H9 (cell line): ENCODE results near the gene THAP2. TPM values are rescaled to one million over a fixed set of nuclear protein-coding genes. Genes with fewer than 3 reads are reported as not detected.

ENCODE experiments used
- DNase-seq: peaks from one replicate; pipeline ENCODE4 v3.0.0-alpha.2; 2017
- H2AFZ ChIP-seq: one replicate; pipeline ENCODE4 v1.6.1; 2013; ENCODE audit warnings: mild to moderate bottlenecking, low read length, control low read depth, moderate library complexity
- H2AK5ac ChIP-seq: 2 replicates; pipeline ENCODE4 v1.6.1; 2013; ENCODE audit warnings: low read length, control low read depth, mixed read lengths; ENCODE audit not compliant: insufficient read length
- H2BK120ac ChIP-seq: one replicate; pipeline ENCODE4 v1.6.1; 2013; ENCODE audit warnings: low read depth, mild to moderate bottlenecking, low read length, control low read depth, inconsistent platforms; ENCODE audit not compliant: poor library complexity, severe bottlenecking
- H2BK12ac ChIP-seq: 2 replicates; pipeline ENCODE4 v1.6.1; 2013; ENCODE audit warnings: low read length, control low read depth, mixed read lengths, low read depth; ENCODE audit not compliant: insufficient read length
- H2BK15ac ChIP-seq: 2 replicates; pipeline ENCODE4 v1.6.1; 2013; ENCODE audit warnings: low read depth, low read length, control low read depth
- H2BK20ac ChIP-seq: one replicate; pipeline ENCODE4 v1.6.1; 2013; ENCODE audit warnings: low read depth, mild to moderate bottlenecking, low read length, control low read depth, inconsistent platforms; ENCODE audit not compliant: poor library complexity, severe bottlenecking
- H2BK5ac ChIP-seq: 2 replicates; pipeline ENCODE4 v1.6.1; 2013; ENCODE audit warnings: low read length, control low read depth, mixed read lengths; ENCODE audit not compliant: insufficient read length
- H3K14ac ChIP-seq: 2 replicates; pipeline ENCODE4 v1.6.1; 2013; ENCODE audit warnings: low read length, control low read depth; ENCODE audit not compliant: insufficient read depth
- H3K18ac ChIP-seq: 2 replicates; pipeline ENCODE4 v1.6.1; 2013; ENCODE audit warnings: low read depth, mild to moderate bottlenecking, mixed read lengths, low read length, control low read depth; ENCODE audit not compliant: insufficient read length
- H3K23ac ChIP-seq: 2 replicates; pipeline ENCODE4 v1.6.1; 2013; ENCODE audit warnings: low read length, control low read depth, mixed read lengths, low read depth; ENCODE audit not compliant: insufficient read length
- H3K23me2 ChIP-seq: 2 replicates; pipeline ENCODE4 v1.6.1; 2013; ENCODE audit warnings: low read depth, mild to moderate bottlenecking, mixed read lengths, low read length, control low read depth; ENCODE audit not compliant: insufficient read length, poor library complexity, severe bottlenecking
- H3K27ac ChIP-seq: 2 replicates; pipeline ENCODE4 v1.5.1; 2013; ENCODE audit warnings: low read length, control low read depth, mixed read lengths, low read depth; ENCODE audit not compliant: insufficient read length
- H3K27me3 ChIP-seq: 2 replicates; pipeline ENCODE4 v1.6.1; 2013; ENCODE audit warnings: low read length, control low read depth, inconsistent platforms; ENCODE audit not compliant: insufficient read depth
- H3K4ac ChIP-seq: 2 replicates; pipeline ENCODE4 v1.6.1; 2013; ENCODE audit warnings: low read depth, mild to moderate bottlenecking, control low read depth, inconsistent platforms, low read length, moderate library complexity
- H3K4me1 ChIP-seq: 2 replicates; pipeline ENCODE4 v1.6.1; 2013; ENCODE audit warnings: low read length, control low read depth, inconsistent platforms; ENCODE audit not compliant: insufficient read depth
- H3K4me2 ChIP-seq: 2 replicates; pipeline ENCODE4 v1.6.1; 2013; ENCODE audit warnings: low read length, control low read depth, mixed read lengths; ENCODE audit not compliant: insufficient read length, insufficient read depth
- H3K56ac ChIP-seq: 2 replicates; pipeline ENCODE4 v1.6.1; 2013; ENCODE audit warnings: low read depth, mild to moderate bottlenecking, mixed read lengths, low read length, control low read depth; ENCODE audit not compliant: insufficient read length
- H3K79me1 ChIP-seq: 2 replicates; pipeline ENCODE4 v1.6.1; 2013; ENCODE audit warnings: low read depth, mild to moderate bottlenecking, moderate library complexity, low read length, control low read depth, inconsistent platforms; ENCODE audit not compliant: insufficient read depth, poor library complexity, severe bottlenecking
- H3K79me2 ChIP-seq: 2 replicates; pipeline ENCODE4 v1.6.1; 2013; ENCODE audit warnings: low read length, control low read depth, inconsistent platforms; ENCODE audit not compliant: insufficient read depth
- H3K9ac ChIP-seq: 2 replicates; pipeline ENCODE4 v1.6.1; 2013; ENCODE audit warnings: low read length, control low read depth, mixed read lengths; ENCODE audit not compliant: insufficient read length; ENCODE audit errors: extremely low read depth
- H3K9me3 ChIP-seq: one replicate; pipeline ENCODE4 v1.6.1; 2013; ENCODE audit warnings: low read depth, low read length, inconsistent platforms; ENCODE audit not compliant: control insufficient read depth
- H3T11ph ChIP-seq: one replicate; pipeline ENCODE4 v1.6.1; 2013; ENCODE audit warnings: mild to moderate bottlenecking, low read length, control low read depth, inconsistent platforms
- H4K20me1 ChIP-seq: one replicate; pipeline ENCODE4 v1.6.1; 2013; ENCODE audit not compliant: control insufficient read depth, insufficient read length, insufficient read depth
- H4K5ac ChIP-seq: 2 replicates; pipeline ENCODE4 v1.6.1; 2013; ENCODE audit warnings: low read depth, mild to moderate bottlenecking, mixed read lengths, low read length, control low read depth; ENCODE audit not compliant: insufficient read length
- H4K8ac ChIP-seq: replicated peaks from 2 replicates; pipeline ENCODE4 v1.6.1; 2013; ENCODE audit warnings: low read length, control low read depth, mixed read lengths, low read depth; ENCODE audit not compliant: insufficient read length
- H4K91ac ChIP-seq: 2 replicates; pipeline ENCODE4 v1.6.1; 2013; ENCODE audit warnings: low read depth, mild to moderate bottlenecking, moderate library complexity, mixed read lengths, low read length, control low read depth; ENCODE audit not compliant: insufficient read length
- H3K27ac Mint-ChIP-seq, 3 experiments: 2 replicates in 2 of 3; 3 replicates in 1 of 3; pipeline ENCODE4 v1.8.0; 2020 to 2021; ENCODE audit warnings: mixed read lengths in 3 of 3, mild to moderate bottlenecking in 1 of 3, moderate library complexity in 1 of 3
- H3K27me3 Mint-ChIP-seq: 2 replicates; pipeline ENCODE4 v1.8.0; 2021; ENCODE audit warnings: low read depth, mild to moderate bottlenecking, moderate library complexity, mixed read lengths
- H3K36me3 Mint-ChIP-seq, 3 experiments: 2 replicates in 2 of 3; 3 replicates in 1 of 3; pipeline ENCODE4 v1.8.0; 2020 to 2021; ENCODE audit warnings: low read depth in 3 of 3, mixed read lengths in 3 of 3; ENCODE audit not compliant: insufficient read depth in 1 of 3
- H3K4me1 Mint-ChIP-seq, 2 experiments: 2 replicates each; pipeline ENCODE4 v1.8.0; 2020; ENCODE audit warnings: mixed read lengths in 2 of 2
- H3K4me3 Mint-ChIP-seq, 2 experiments: 2 replicates in 1 of 2; 3 replicates in 1 of 2; pipeline ENCODE4 v1.8.0; 2020 to 2021; ENCODE audit warnings: mild to moderate bottlenecking in 2 of 2, mixed read lengths in 2 of 2, moderate library complexity in 1 of 2
- H3K9me3 Mint-ChIP-seq, 2 experiments: 2 replicates in 1 of 2; 3 replicates in 1 of 2; pipeline ENCODE4 v1.8.0; 2020; ENCODE audit warnings: mild to moderate bottlenecking in 2 of 2, mixed read lengths in 2 of 2, moderate library complexity in 1 of 2
- CTCF ChIP-seq: fragments of 200-600 bp; sonication (generic); conservative IDR thresholded peaks from 3 replicates; pipeline ENCODE4 v1.8.0; 2021; ENCODE audit warnings: antibody characterized with exemption, mild to moderate bottlenecking
- WGBS: extraction: QIAGEN DNeasy Blood & Tissue Kit; methylation state at CpG from one replicate; pipeline ENCODE4 v1.1.7; 2013; ENCODE audit warnings: missing lambda C conversion rate, low lambda C conversion rate, mixed read lengths; ENCODE audit not compliant: insufficient read length; ENCODE audit errors: extremely low coverage; 5-methylcytosine and 5-hydroxymethylcytosine counted together
- total RNA-seq: library from RNA; stranded (reverse); gene quantifications from 2 replicates; pipeline ENCODE4 v1.2.1, GENCODE V29; 2021

The THAP2 gene
- total RNA-seq, 1 experiment from 2014 or later = 3.7 TPM

- no peak overlapping the region for H3K27ac Mint-ChIP-seq
- Histone ChIP-seq H2BK12ac (no peak overlapping the region), H2BK15ac (no peak overlapping the region), H4K5ac (no peak overlapping the region), H4K8ac (no peak overlapping the region), H3K4me2 (no peak overlapping the region), H3K4me1 (no peaks in the 10 kb centered on the region), H3K23ac (no peak overlapping the region), H3K79me1 (no peaks in the 10 kb centered on the region), H3K23me2 (no peaks in the 10 kb centered on the region), H4K91ac (no peak overlapping the region), H3K9me3 (no peaks in the 10 kb centered on the region), H3T11ph (no peak overlapping the region), H2BK5ac (no peak overlapping the region), H2BK120ac (no peak overlapping the region), H3K9ac (no peak overlapping the region), H3K79me2 (0 out of 2 replicates have a peak, but pooled peaks cover 3% of the 10 kb centered on the region), H4K20me1 (no peaks in the 10 kb centered on the region), H3K27ac (no peak overlapping the region), H3K14ac (no peak overlapping the region), H2AK5ac (no peak overlapping the region), H3K56ac (no peak overlapping the region), H3K27me3 (no peaks in the 10 kb centered on the region), H3K18ac (no peak overlapping the region), H3K4ac (no peak overlapping the region), H2BK20ac (no peak overlapping the region), H2AFZ (no peak overlapping the region)
- no peaks in the 10 kb centered on the region for H3K27me3 Mint-ChIP-seq
- H3K4me3 Mint-ChIP-seq = no peak overlapping the region
- WGBS = no CpG with 5 or more reads among the region's 3 CpGs
- H3K9me3 Mint-ChIP-seq = no peaks in the 10 kb centered on the region
- H3K4me1 Mint-ChIP-seq = no peaks in the 10 kb centered on the region
- DNase-seq = no peak
- TF ChIP-seq CTCF = no peak
- H3K36me3 Mint-ChIP-seq = peaks cover 25 to 61% (median 38%) of the 10 kb centered on the region in 3 experiments; a peak in 6 of 7 replicates
Observed at GRCh38 chr12:71646512-71646911, 17.6 kb upstream of the THAP2 start.
